ENCODE data around the gene FBXO33. TPM values are rescaled to one million over a fixed set of nuclear protein-coding genes. Genes with fewer than 3 reads are reported as not detected.

The FBXO33 gene
- total RNA-seq, 2 experiments from 2014 or later: 18.7 to 19.0 TPM

Other genes starting within 250 kb of the FBXO33 start
- gene MIA2, start 198.5 kb downstream of the FBXO33 start, total RNA-seq: 10 to 100 TPM; 18.6 to 21.2 TPM

Data from activated CD8-positive, alpha-beta T cell treated with anti-CD3 and anti-CD28 coated beads, Interleukin-2, amount 10 ng/mL, durations not matched to agents 7 days and 5 days (primary cell).